Adrenal gland (tissue), 12 donors: ENCODE measurements around the gene CECR2. TPM values are rescaled to one million over a fixed set of nuclear protein-coding genes. Genes with fewer than 3 reads are reported as not detected.
"Not testable (repeated sequence)": the region's sequence is repeated elsewhere in the genome, so short reads cannot be mapped to it uniquely, and the experiment has no call there.

Source experiments
- DNase-seq, 7 donors: peaks; one replicate each; pipeline ENCODE4 v3.0.0-alpha.2; 2019 to 2020
- H3K27ac ChIP-seq, 5 donors: fragments of 200-600 bp; sonication (generic) in 4 of 5; 1 replicate in 3 of 5; 2 replicates in 2 of 5; pipeline versions ENCODE4 v1.5.1 to v1.8.0; 2016 to 2020; ENCODE audit warnings: mild to moderate bottlenecking in 1 of 5
- H3K27me3 ChIP-seq: fragments of 200-600 bp; 2 replicates; pipeline ENCODE4 v1.8.0; 2021
- H3K36me3 ChIP-seq, 2 donors: fragments of 200-600 bp; replicated peaks in 1 of 2; 1 replicate in 1 of 2; 2 replicates in 1 of 2; pipeline versions ENCODE4 v1.5.1 to v1.8.0; 2018 to 2022
- H3K4me1 ChIP-seq, 2 donors: fragments of 200-600 bp; replicated peaks in 1 of 2; 1 replicate in 1 of 2; 2 replicates in 1 of 2; pipeline versions ENCODE4 v1.5.1 to v1.8.0; 2018 to 2021
- H3K4me3 ChIP-seq, 4 donors: fragments of 200-600 bp; sonication (generic) in 3 of 4; one replicate each; pipeline ENCODE4 v1.5.1; 2016 to 2018
- H3K9me3 ChIP-seq, 3 donors: fragments of 200-600 bp; sonication (generic) in 1 of 3; replicated peaks in 1 of 3; 1 replicate in 2 of 3; 2 replicates in 1 of 3; pipeline versions ENCODE4 v1.5.1 to v1.8.0; 2016 to 2021
- CTCF ChIP-seq, 6 experiments: fragments of 450-650 bp in 4 of 6; fragments of 200-600 bp in 2 of 6; sonication (generic) in 1 of 6; IDR thresholded peaks; 1 replicate in 5 of 6; 2 replicates in 1 of 6; pipeline versions ENCODE4 v1.5.1 to v1.8.0; 2016 to 2021; ENCODE audit warnings: antibody characterized with exemption in 6 of 6, mild to moderate bottlenecking in 2 of 6, moderate library complexity in 1 of 6
- POLR2A ChIP-seq, 2 donors: fragments of 450-650 bp; IDR thresholded peaks; one replicate each; pipeline ENCODE4 v1.6.1; 2017; ENCODE audit warnings: antibody characterized with exemption in 2 of 2, mild to moderate bottlenecking in 2 of 2, moderate library complexity in 1 of 2
- WGBS, 4 donors: extraction: QIAGEN DNeasy Blood & Tissue Kit in 2 of 4; methylation state at CpG; one replicate each; pipeline versions ENCODE4 v1.1.5 to v1.1.7; 2013 to 2017; 5-methylcytosine and 5-hydroxymethylcytosine counted together
- intact Hi-C, 2 donors: fragments of 100-400 bp; cut with DNase I; formaldehyde crosslinking; loops; one replicate each; pipeline versions ENCODE4 v1.14.1 to v1.15.0; 2022 to 2023
- polyA plus RNA-seq, 3 donors: library from polyadenylated mRNA; stranded (reverse); fragments of 200-250 nt in 2 of 3; fragments of 350-450 nt in 1 of 3; fragmentation: Illumina TruSeq in 1 of 3; extraction: RNeasy Lipid Tissue Mini Kit (QIAGEN cat#74804) in 1 of 3; gene quantifications; one replicate each; pipeline ENCODE4 v1.2.3, GENCODE V29; 2013 to 2014
- total RNA-seq, 9 donors: library from RNA; depleted of rRNA in 4 of 9; stranded (reverse); fragments of >200 nt in 4 of 9; fragments of 120-200 nt in 1 of 9; fragmentation: NEBNext Ultra II Directional in 1 of 9; extraction: Animal tissue kit (Norgen Biotek cat#: 25700) in 1 of 9; gene quantifications; one replicate each; pipeline versions ENCODE4 v1.1.0 to v1.2.4, GENCODE V29; 2013 to 2023
- donor health status: healthy with polysubstance abuse.
- donor health status: Bipolar disorder and iron deficiency.
- donor health status: DM: yes; HTN: yes; CAD: no.
- donor health status: DM: no; HTN: no; CAD: no.
- donor health status: DM: no; HTN: no; CAD: no.
- donor health status: DM: yes; HTN: yes; CAD: no.

The CECR2 gene
- total and polyA plus RNA-seq, 12 donors = 0.20 to 1.7 (median 0.67) TPM

- no peak for DNase-seq
- Histone ChIP-seq H3K27ac (no peak overlapping the region), H3K27me3 (no peaks in the 10 kb centered on the region), H3K4me1 (no peaks in the 10 kb centered on the region), H3K4me3 (no peak overlapping the region), H3K36me3 (no peaks in the 10 kb centered on the region), H3K9me3 (no peaks in the 10 kb centered on the region)
- 73 to 82% (median 80%) methylated on average over 3 of the region's 3 CpGs for WGBS, 4 donors
- TF ChIP-seq CTCF (IDR thresholded peaks at IDR 0.05) (no peak), POLR2A (IDR thresholded peaks at IDR 0.05) (no peak)
- intact Hi-C loops = no loop called here
Observed at GRCh38 chr22:17419348-17419747, 50.1 kb downstream of the CECR2 start.

DNA sequence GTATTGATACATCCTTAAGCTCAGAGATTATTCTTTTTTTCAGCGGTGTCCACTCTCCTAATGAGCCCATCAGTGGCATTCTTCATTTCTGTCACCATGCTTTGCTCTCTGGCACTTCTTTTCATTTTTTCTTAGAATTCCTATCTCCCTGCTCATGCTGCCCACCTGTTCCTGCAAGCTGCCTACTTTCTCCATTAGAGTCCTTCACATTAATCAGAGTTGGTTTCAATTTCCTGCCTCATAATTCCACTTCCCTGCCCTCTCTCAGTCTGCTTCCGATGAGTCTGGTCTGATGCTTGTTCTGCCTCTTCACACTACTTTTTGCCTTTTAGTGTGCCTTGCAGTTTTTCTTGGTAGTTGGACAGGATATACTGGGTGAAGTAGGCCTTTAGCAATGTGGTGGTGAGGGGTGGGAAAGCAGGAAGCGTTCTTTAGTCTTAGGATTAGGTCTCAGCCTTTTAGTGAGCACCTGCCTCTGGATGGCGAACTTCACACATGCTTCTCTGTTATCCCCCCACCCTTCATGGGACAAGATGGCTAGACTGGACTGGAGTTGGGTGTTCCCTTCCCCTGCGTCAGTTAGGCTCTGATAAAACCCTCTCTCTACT, 53.6 kb downstream of the CECR2 start:
- H3K9me3 ChIP-seq = no peaks in the 10 kb centered on the region
- H3K4me1 ChIP-seq = no peaks in the 10 kb centered on the region
- DNase-seq = no peak
- TF ChIP-seq POLR2A (IDR thresholded peaks at IDR 0.05) (no peak), CTCF (IDR thresholded peaks at IDR 0.05) (no peak)
- 80 to 88% (median 86%) methylated on average over 5 of the region's 5 CpGs for WGBS, 4 donors
- no peaks in the 10 kb centered on the region for H3K36me3 ChIP-seq
- intact Hi-C loops = no loop called here
- no peak overlapping the region for H3K4me3 ChIP-seq
- H3K27me3 ChIP-seq = no peaks in the 10 kb centered on the region
- H3K27ac ChIP-seq = no peak overlapping the region

DNA sequence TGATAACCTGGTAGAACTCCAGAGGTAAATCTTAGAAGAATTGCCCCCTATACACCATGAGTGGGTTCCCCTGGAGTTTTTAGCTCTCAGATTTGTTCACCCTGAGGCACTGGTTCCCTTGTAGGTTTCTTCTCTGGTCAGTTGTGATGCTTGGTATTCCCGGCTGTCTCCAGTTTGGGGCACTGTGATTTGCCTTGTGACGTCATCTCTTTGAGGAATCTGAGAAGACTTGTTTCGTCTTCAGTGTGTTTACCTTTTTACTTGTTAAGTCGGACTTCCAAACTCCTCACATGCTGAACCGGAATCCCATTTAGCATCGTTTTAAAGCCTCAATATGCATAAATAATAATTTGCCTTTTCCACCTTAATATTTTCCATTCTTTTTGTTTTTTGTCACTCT, 54.4 kb downstream of the CECR2 start:
- intact Hi-C loops = no loop called here
- WGBS, 4 donors = 77 to 94% (median 79%) methylated on average over 6 of the region's 6 CpGs
- no peaks in the 10 kb centered on the region for H3K4me1 ChIP-seq
- no peak for DNase-seq
- no peaks in the 10 kb centered on the region for H3K9me3 ChIP-seq
- no peaks in the 10 kb centered on the region for H3K27me3 ChIP-seq
- no peaks in the 10 kb centered on the region for H3K36me3 ChIP-seq
- H3K4me3 ChIP-seq = no peak overlapping the region
- TF ChIP-seq CTCF (IDR thresholded peaks at IDR 0.05) (no peak), POLR2A (IDR thresholded peaks at IDR 0.05) (no peak)
- no peak overlapping the region for H3K27ac ChIP-seq

GRCh38 chr22:17427528-17427927, 58.3 kb downstream of the CECR2 start:
- H3K4me3 ChIP-seq, H3K36me3 ChIP-seq, intact Hi-C loops, H3K27me3 ChIP-seq, H3K27ac ChIP-seq, H3K4me1 ChIP-seq, H3K9me3 ChIP-seq, DNase-seq: not testable (repeated sequence)
- WGBS, 4 donors = 86 to 90% (median 88%) methylated on average over 6 of the region's 6 CpGs

- no peaks in the 10 kb centered on the region for H3K9me3 ChIP-seq
- no peak for DNase-seq
- no peak overlapping the region for H3K27ac ChIP-seq
- TF ChIP-seq POLR2A (IDR thresholded peaks at IDR 0.05) (no peak), CTCF (IDR thresholded peaks at IDR 0.05) (no peak)
- H3K4me1 ChIP-seq = no peaks in the 10 kb centered on the region
- H3K36me3 ChIP-seq = no peaks in the 10 kb centered on the region
- intact Hi-C loops = no loop called here
- WGBS, 4 donors = 75 to 85% (median 77%) methylated on average over 1 of the region's 1 CpG
- no peak overlapping the region for H3K4me3 ChIP-seq
- no peaks in the 10 kb centered on the region for H3K27me3 ChIP-seq
Observed at GRCh38 chr22:17429516-17429915, 60.3 kb downstream of the CECR2 start.
